ENCODE measurements around the gene PGGHG.
"Not testable (repeated sequence)": the region's sequence is repeated elsewhere in the genome, so short reads cannot be mapped to it uniquely, and the experiment has no call there.

PGGHG gene

GRCh38 chr11:316891-317301, 28.0 kb downstream of the PGGHG start:
- no peak overlapping the region for H3K4me3 ChIP-seq (ENCODE audit: low read depth, low read length)
- ChIA-PET POLR2A (interaction anchor here (1.1 to 1.8 kb wide), 2 partner anchors 9 to 39 kb away, joined by 3 to 7 read pairs; partner anchors contain the start of gene IFITM2), CTCF (interaction anchor here (0.8 to 4.5 kb wide), 12 partner anchors 8 to 132 kb away, joined by 3 to 45 read pairs (median 8); partner anchors contain the start of gene IFITM2)
- TF ChIP-seq CTCF (IDR thresholded peaks at IDR 0.05; ENCODE audit: insufficient read depth, low read length, missing control alignments): no peak
- no peak for DNase-seq (ENCODE audit: low read depth, low spot score)

- ChIA-PET CTCF (interaction anchor here (0.8 to 4.5 kb wide), 10 partner anchors 9 to 131 kb away, joined by 3 to 45 read pairs (median 10); partner anchors contain the start of gene IFITM2), POLR2A (interaction anchor here (1.1 to 1.8 kb wide), 2 partner anchors 10 to 38 kb away, joined by 3 to 7 read pairs; partner anchors contain the start of gene IFITM2)
- peak overlapping the region; percentile 38 for H3K4me3 ChIP-seq (ENCODE audit: low read depth, low read length)
- DNase-seq (ENCODE audit: low read depth, low spot score): not testable (repeated sequence)
Measured at GRCh38 chr11:317668-318404, 28.9 kb downstream of the PGGHG start.

- not testable (repeated sequence) for DNase-seq (ENCODE audit: low read depth, low spot score)
- POLR2A ChIA-PET: interaction anchor here (1.8 kb wide), 1 partner anchor 37 kb away, joined by 7 read pairs; no protein-coding TSS in a partner anchor
- peak overlapping the region; percentile 57 for H3K4me3 ChIP-seq (ENCODE audit: low read depth, low read length)
- CTCF ChIA-PET: interaction anchor here (1.4 to 4.5 kb wide), 4 partner anchors 9 to 36 kb away, joined by 6 to 45 read pairs (median 11); partner anchors contain the start of gene IFITM2
Measured at GRCh38 chr11:318405-319120, 29.6 kb downstream of the PGGHG start.

- CTCF ChIA-PET: interaction anchor here (1.3 to 1.4 kb wide), 3 partner anchors 10 to 13 kb away, joined by 4 to 6 read pairs (median 6); no protein-coding TSS in a partner anchor
- POLR2A ChIA-PET: interaction anchor here (1.5 kb wide), 1 partner anchor 36 kb away, joined by 3 read pairs; no protein-coding TSS in a partner anchor
- DNase-seq (ENCODE audit: low read depth, low spot score): not testable (repeated sequence)
- peak overlapping the region; percentile 71 for H3K4me3 ChIP-seq (ENCODE audit: low read depth, low read length)
Measured at GRCh38 chr11:319121-319887, 30.4 kb downstream of the PGGHG start.

- CTCF ChIA-PET: interaction anchor here (1.3 to 1.4 kb wide), 3 partner anchors 10 to 14 kb away, joined by 4 to 6 read pairs (median 6); no protein-coding TSS in a partner anchor
- POLR2A ChIA-PET: interaction anchor here (1.5 kb wide), 1 partner anchor 36 kb away, joined by 3 read pairs; no protein-coding TSS in a partner anchor
- peak overlapping the region; percentile 82 for H3K4me3 ChIP-seq (ENCODE audit: low read depth, low read length)
- not testable (repeated sequence) for DNase-seq (ENCODE audit: low read depth, low spot score)
Measured at GRCh38 chr11:319888-320273, 31.0 kb downstream of the PGGHG start.

GRCh38 chr11:324156-324555, 35.2 kb downstream of the PGGHG start:
- no peak overlapping the region for H3K4me3 ChIP-seq (ENCODE audit: low read depth, low read length)
- ChIA-PET CTCF (interaction anchor here (1.1 kb wide), 1 partner anchor 21 kb away, joined by 3 read pairs; no protein-coding TSS in a partner anchor), POLR2A (no interaction called here)

GRCh38 chr11:324593-325517, 35.9 kb downstream of the PGGHG start:
- H3K4me3 ChIP-seq (ENCODE audit: low read depth, low read length); DNase-seq (ENCODE audit: low read depth, low spot score); POLR2A ChIA-PET: not testable (repeated sequence)
- CTCF ChIA-PET: interaction anchor here (1.1 kb wide), 1 partner anchor 20 kb away, joined by 3 read pairs; no protein-coding TSS in a partner anchor

More at GRCh38 chr11:324156-324555, 35.2 kb downstream of the PGGHG start:
- no peak for DNase-seq (ENCODE audit: low read depth, low spot score)
- no peak for TF ChIP-seq CTCF (IDR thresholded peaks at IDR 0.05; ENCODE audit: insufficient read depth, low read length, missing control alignments)
